ENCODE measurements around the gene RGL1.

The RGL1 gene

GRCh38 chr1:183967914-183968313 lies 163.0 kb downstream of the RGL1 start:
- no peak for DNase-seq

GRCh38 chr1:183968386-183968785 lies 163.5 kb downstream of the RGL1 start:
- no peak for DNase-seq

DNA sequence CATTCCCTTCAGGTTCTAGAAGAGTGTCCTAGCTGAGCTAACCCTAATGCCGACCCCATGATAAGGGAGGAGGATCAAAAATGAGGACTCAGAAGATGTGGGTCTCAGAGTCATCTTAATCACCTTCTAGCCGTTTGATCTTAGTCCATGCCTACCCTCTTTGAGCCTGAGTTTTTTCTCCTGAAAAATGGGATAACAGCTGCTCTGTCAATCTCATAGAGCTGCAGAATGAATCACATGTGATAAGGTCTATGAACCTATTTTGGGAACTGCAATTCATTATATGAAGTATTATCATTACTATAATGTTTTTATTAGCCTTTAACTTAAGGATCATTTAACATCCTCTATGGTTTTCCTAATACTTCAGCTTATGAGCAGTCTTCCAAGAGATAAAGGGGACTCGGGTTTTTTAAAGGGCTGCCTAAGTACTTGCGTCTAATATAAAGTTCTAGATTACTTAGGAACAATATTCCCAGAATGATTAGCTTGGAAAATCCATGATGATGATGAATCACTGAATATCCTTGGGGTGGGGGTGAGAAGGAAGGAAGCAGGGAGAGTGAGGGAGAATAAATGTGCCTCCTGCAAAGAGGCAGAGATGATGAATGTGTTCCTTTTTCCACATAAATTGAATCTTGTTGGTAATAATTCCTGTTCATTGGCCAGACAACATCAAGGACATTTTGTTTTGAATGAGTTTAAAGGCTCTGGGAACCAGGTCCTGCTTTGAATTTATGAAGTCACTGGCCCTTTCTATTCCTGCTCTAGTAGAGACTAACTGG lies 165.8 kb downstream of the RGL1 start:
- no peak for DNase-seq

- DNase-seq, result no peak
Measured at GRCh38 chr1:183975651-183976050, 170.7 kb downstream of the RGL1 start.

GRCh38 chr1:183977717-183978116 lies 172.8 kb downstream of the RGL1 start:
- DNase-seq, result no peak

Data from stimulated activated CD4-positive, alpha-beta T cell treated with anti-CD3 and anti-CD28 coated beads, Interleukin-2, amount 100 ng/mL, for 48 hours (primary cell).